Lower leg skin (tissue), 3 donors: ENCODE measurements around the gene SMOC1.

Source experiments
- CTCF ChIP-seq, 3 donors: fragments of 450-650 bp; IDR thresholded peaks; one replicate each; pipeline ENCODE4 v1.5.1; 2016; ENCODE audit warnings: antibody characterized with exemption in 3 of 3, mild to moderate bottlenecking in 3 of 3, moderate library complexity in 2 of 3
- POLR2A ChIP-seq, 2 donors: fragments of 450-650 bp; IDR thresholded peaks; one replicate each; pipeline ENCODE4 v1.6.1; 2016 to 2017; ENCODE audit warnings: antibody characterized with exemption in 2 of 2, mild to moderate bottlenecking in 1 of 2, moderate library complexity in 1 of 2

- TF ChIP-seq CTCF (IDR thresholded peaks at IDR 0.05) (no peak), POLR2A (IDR thresholded peaks at IDR 0.05) (no peak)
These were observed 20.4 kb upstream of the SMOC1 start for GRCh38 chr14:69858801-69859200.
